Measurements from ENCODE around the gene CYP4A22. TPM values are rescaled to one million over a fixed set of nuclear protein-coding genes. Genes with fewer than 3 reads are reported as not detected.

Gene CYP4A22
- total RNA-seq, 1 experiment from 2014 or later = not detected

- TF ChIP-seq CTCF (IDR thresholded peaks at IDR 0.05) (no peak), POLR2AphosphoS5 (IDR thresholded peaks at IDR 0.05; ENCODE audit: low read depth, low read length) (no peak), REST (IDR thresholded peaks at IDR 0.05; ENCODE audit: insufficient read depth in 1 of 2, low read depth in 2 of 2, low read length in 1 of 2) (no peak), TCF7L2 (IDR thresholded peaks at IDR 0.05; ENCODE audit: low read depth, low read length) (no peak), SIN3A (IDR thresholded peaks at IDR 0.05; ENCODE audit: borderline replicate concordance, insufficient read depth, low read depth, low read length) (no peak)
- DNase-seq (ENCODE audit: low read depth, low spot score) (no peak), ATAC-seq (no peak)
- Histone ChIP-seq H3K4me1 (ENCODE audit: control insufficient read depth, insufficient read depth, low read length) (no peaks in the 10 kb centered on the region), H3K36me3 (ENCODE audit: control insufficient read depth, insufficient read depth, low read length) (no peaks in the 10 kb centered on the region), H3K27ac (ENCODE audit: low read length) (no peak overlapping the region), H3K9me3 (ENCODE audit: control insufficient read depth, insufficient read depth, low read depth, low read length) (no peaks in the 10 kb centered on the region), H3K27me3 (ENCODE audit: control insufficient read depth, insufficient read depth, low read length) (no peaks in the 10 kb centered on the region), H3K4me3 (ENCODE audit: low read depth in 2 of 2, low read length in 2 of 2) (no peak overlapping the region)
- intact Hi-C loops (cut with micrococcal nuclease; ENCODE audit: unreplicated experiment) (no loop called here), in situ Hi-C loops (cut with HindIII; ENCODE audit: low pct_unique_long_range_greater_than_20kb, low sequenced_read_pairs) (no loop called here)
- no TSS peak for BruUV-seq (replicated peaks)
- POLR2A ChIA-PET = no interaction called here
- CTCF ChIA-PET = interaction anchor here (0.6 to 1.5 kb wide), 2 partner anchors 12 to 72 kb away, joined by 4 to 10 read pairs; no protein-coding TSS in a partner anchor
Observed at GRCh38 chr1:47180603-47181094, 43.4 kb downstream of the CYP4A22 start.

GRCh38 chr1:47181095-47181954 is 44.1 kb downstream of the CYP4A22 start:
- ChIA-PET CTCF (interaction anchor here (0.6 to 1.5 kb wide), 2 partner anchors 12 to 71 kb away, joined by 4 to 10 read pairs; no protein-coding TSS in a partner anchor), POLR2A (no interaction called here)
- intact Hi-C loops (cut with micrococcal nuclease; ENCODE audit: unreplicated experiment) = no loop called here
- no peaks in the 10 kb centered on the region for H3K36me3 ChIP-seq (ENCODE audit: control insufficient read depth, insufficient read depth, low read length)
- no peak overlapping the region for H3K27ac ChIP-seq (ENCODE audit: low read length)
- no peak for ATAC-seq
- BruUV-seq (replicated peaks) = no TSS peak
- no peak for DNase-seq (ENCODE audit: low read depth, low spot score)
- no peaks in the 10 kb centered on the region for H3K4me1 ChIP-seq (ENCODE audit: control insufficient read depth, insufficient read depth, low read length)
- H3K4me3 ChIP-seq (ENCODE audit: low read depth in 2 of 2, low read length in 2 of 2) = no peak overlapping the region
- TF ChIP-seq POLR2AphosphoS5 (IDR thresholded peaks at IDR 0.05; ENCODE audit: low read depth, low read length) (no peak), TCF7L2 (IDR thresholded peaks at IDR 0.05; ENCODE audit: low read depth, low read length) (no peak), REST (IDR thresholded peaks at IDR 0.05; ENCODE audit: insufficient read depth in 1 of 2, low read depth in 2 of 2, low read length in 1 of 2) (no peak), SIN3A (IDR thresholded peaks at IDR 0.05; ENCODE audit: borderline replicate concordance, insufficient read depth, low read depth, low read length) (no peak), CTCF (IDR thresholded peaks at IDR 0.05) (no peak)
- H3K9me3 ChIP-seq (ENCODE audit: control insufficient read depth, insufficient read depth, low read depth, low read length) = no peaks in the 10 kb centered on the region
- in situ Hi-C loops (cut with HindIII; ENCODE audit: low pct_unique_long_range_greater_than_20kb, low sequenced_read_pairs) = no loop called here
- H3K27me3 ChIP-seq (ENCODE audit: control insufficient read depth, insufficient read depth, low read length) = no peaks in the 10 kb centered on the region

All from Panc1 (cell line).